ENCODE results near the gene TACR1. TPM values are rescaled to one million over a fixed set of nuclear protein-coding genes. Genes with fewer than 3 reads are reported as not detected.

The TACR1 gene
- polyA plus RNA-seq, 1 of the 3 experiments (the other 2 are of a cell fraction), result under 0.01 TPM

DNA sequence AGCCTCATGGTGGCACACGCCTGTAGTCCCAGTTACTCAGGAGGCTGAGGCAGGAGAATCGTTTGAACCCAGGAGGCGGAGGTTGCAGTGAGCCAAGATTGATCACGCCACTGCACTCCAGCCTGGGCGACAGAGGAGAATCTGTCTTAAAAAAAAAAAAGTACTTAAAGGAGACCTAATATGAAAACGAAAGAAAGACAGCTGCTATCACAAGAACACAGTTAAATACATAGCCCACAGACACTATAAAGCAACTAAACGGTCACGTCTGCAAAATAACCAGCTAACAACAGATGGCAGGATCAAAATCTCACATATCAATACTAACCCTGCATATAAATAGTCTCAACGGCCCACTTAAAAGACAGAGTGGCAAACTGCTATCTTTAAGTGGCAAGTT, 43.9 kb upstream of the TACR1 start:
- H3K4me1 ChIP-seq (ENCODE audit: control insufficient read depth in 1 of 2, insufficient read depth in 2 of 2, low read depth in 1 of 2, low read length in 1 of 2), result no peaks in the 10 kb centered on the region; a peak in 1 of 4 replicates
- H3K79me2 ChIP-seq (ENCODE audit: insufficient read depth), result no peaks in the 10 kb centered on the region
- TF ChIP-seq NRF1 (IDR thresholded peaks at IDR 0.05; ENCODE audit: low read depth, low read length), result no peak
- TF ChIP-seq, protein P1, sequence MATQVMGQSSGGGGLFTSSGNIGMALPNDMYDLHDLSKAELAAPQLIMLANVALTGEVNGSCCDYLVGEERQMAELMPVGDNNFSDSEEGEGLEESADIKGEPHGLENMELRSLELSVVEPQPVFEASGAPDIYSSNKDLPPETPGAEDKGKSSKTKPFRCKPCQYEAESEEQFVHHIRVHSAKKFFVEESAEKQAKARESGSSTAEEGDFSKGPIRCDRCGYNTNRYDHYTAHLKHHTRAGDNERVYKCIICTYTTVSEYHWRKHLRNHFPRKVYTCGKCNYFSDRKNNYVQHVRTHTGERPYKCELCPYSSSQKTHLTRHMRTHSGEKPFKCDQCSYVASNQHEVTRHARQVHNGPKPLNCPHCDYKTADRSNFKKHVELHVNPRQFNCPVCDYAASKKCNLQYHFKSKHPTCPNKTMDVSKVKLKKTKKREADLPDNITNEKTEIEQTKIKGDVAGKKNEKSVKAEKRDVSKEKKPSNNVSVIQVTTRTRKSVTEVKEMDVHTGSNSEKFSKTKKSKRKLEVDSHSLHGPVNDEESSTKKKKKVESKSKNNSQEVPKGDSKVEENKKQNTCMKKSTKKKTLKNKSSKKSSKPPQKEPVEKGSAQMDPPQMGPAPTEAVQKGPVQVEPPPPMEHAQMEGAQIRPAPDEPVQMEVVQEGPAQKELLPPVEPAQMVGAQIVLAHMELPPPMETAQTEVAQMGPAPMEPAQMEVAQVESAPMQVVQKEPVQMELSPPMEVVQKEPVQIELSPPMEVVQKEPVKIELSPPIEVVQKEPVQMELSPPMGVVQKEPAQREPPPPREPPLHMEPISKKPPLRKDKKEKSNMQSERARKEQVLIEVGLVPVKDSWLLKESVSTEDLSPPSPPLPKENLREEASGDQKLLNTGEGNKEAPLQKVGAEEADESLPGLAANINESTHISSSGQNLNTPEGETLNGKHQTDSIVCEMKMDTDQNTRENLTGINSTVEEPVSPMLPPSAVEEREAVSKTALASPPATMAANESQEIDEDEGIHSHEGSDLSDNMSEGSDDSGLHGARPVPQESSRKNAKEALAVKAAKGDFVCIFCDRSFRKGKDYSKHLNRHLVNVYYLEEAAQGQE (IDR thresholded peaks at IDR 0.05; ENCODE audit: low read depth, low read length), result no peak
- TF ChIP-seq FOXJ3 (CRISPR knock-in tag; IDR thresholded peaks at IDR 0.05), result no peak
- no peak overlapping the region for H3K27ac ChIP-seq (ENCODE audit: low read depth in 2 of 2, low read length in 1 of 2)
- no peak overlapping the region for H3K9ac ChIP-seq
- ChIA-PET CTCF (interaction anchor here (1.3 to 2.0 kb wide), 2 partner anchors 44 to 59 kb away, joined by 3 to 9 read pairs; partner anchors contain the start of gene TACR1), POLR2A (no interaction called here)
- no peak overlapping the region for H3K4me3 ChIP-seq (ENCODE audit: low read depth in 2 of 2, low read length in 1 of 2)
- H4K20me1 ChIP-seq (ENCODE audit: insufficient read depth), result no peaks in the 10 kb centered on the region
- DNase-seq, result no peak
- no peaks in the 10 kb centered on the region for H3K27me3 ChIP-seq (ENCODE audit: insufficient read depth)
- H3K9me2 ChIP-seq, result no peaks in the 10 kb centered on the region
- peaks cover 0 to 3% of the 10 kb centered on the region in 2 experiments for H3K36me3 ChIP-seq (replicated peaks in 1 of 2; ENCODE audit: control insufficient read depth in 1 of 2, insufficient read depth in 2 of 2, low read length in 1 of 2)
- 65% methylated on average over 9 of the region's 9 CpGs for WGBS (ENCODE audit: low lambda C conversion rate)
- H3K4me2 ChIP-seq, result no peak overlapping the region
- H3K9me3 ChIP-seq, result peaks cover 7% of the 10 kb centered on the region; the same call in 1 of the 2 replicates
- H2AFZ ChIP-seq (ENCODE audit: low read depth), result no peak overlapping the region
- no peaks in the 10 kb centered on the region for H3F3A ChIP-seq (replicated peaks; ENCODE audit: insufficient read depth)

- no peak overlapping the region for H3K4me2 ChIP-seq
- DNase-seq, result no peak
- WGBS (ENCODE audit: low lambda C conversion rate), result 55% methylated on average over 4 of the region's 4 CpGs
Measured at GRCh38 chr2:75241696-75242095, 42.4 kb upstream of the TACR1 start.

More at GRCh38 chr2:75241696-75242095, 42.4 kb upstream of the TACR1 start:
- no peaks in the 10 kb centered on the region for H3K27me3 ChIP-seq (ENCODE audit: insufficient read depth)
- H3K4me1 ChIP-seq (ENCODE audit: control insufficient read depth in 1 of 2, insufficient read depth in 2 of 2, low read depth in 1 of 2, low read length in 1 of 2), result no peaks in the 10 kb centered on the region; a peak in 1 of 4 replicates
- ChIA-PET POLR2A (no interaction called here), CTCF (interaction anchor here (0.8 to 2.0 kb wide), 3 partner anchors 42 to 322 kb away, joined by 3 to 9 read pairs (median 3); partner anchors contain the start of gene TACR1)
- no peak overlapping the region for H3K4me3 ChIP-seq (ENCODE audit: low read depth in 2 of 2, low read length in 1 of 2)
- TF ChIP-seq RFX5 (IDR thresholded peaks at IDR 0.05; ENCODE audit: low read length) (no peak), MEF2A (IDR thresholded peaks at IDR 0.05; ENCODE audit: borderline replicate concordance, low read depth) (no peak), SIN3A (IDR thresholded peaks at IDR 0.05; ENCODE audit: borderline replicate concordance, low read depth, low read length) (no peak), RAD21 (IDR thresholded peaks at IDR 0.05; ENCODE audit: low read length) (peak; percentile 23; the same call in 1 of the 2 replicates), CTCF (IDR thresholded peaks at IDR 0.05) (peak; percentile 34), SMC3 (IDR thresholded peaks at IDR 0.05; ENCODE audit: low read depth, low read length) (0 out of 2 replicates have a peak, but pooled peaks have one; percentile 13), TCF12 (IDR thresholded peaks at IDR 0.05) (no peak), TEAD4 (IDR thresholded peaks at IDR 0.05; ENCODE audit: borderline replicate concordance, insufficient read depth) (no peak), NFIC (IDR thresholded peaks at IDR 0.05; ENCODE audit: borderline replicate concordance) (no peak), GABPA (IDR thresholded peaks at IDR 0.05; ENCODE audit: low read depth) (no peak)
- TF ChIP-seq, protein P2, sequence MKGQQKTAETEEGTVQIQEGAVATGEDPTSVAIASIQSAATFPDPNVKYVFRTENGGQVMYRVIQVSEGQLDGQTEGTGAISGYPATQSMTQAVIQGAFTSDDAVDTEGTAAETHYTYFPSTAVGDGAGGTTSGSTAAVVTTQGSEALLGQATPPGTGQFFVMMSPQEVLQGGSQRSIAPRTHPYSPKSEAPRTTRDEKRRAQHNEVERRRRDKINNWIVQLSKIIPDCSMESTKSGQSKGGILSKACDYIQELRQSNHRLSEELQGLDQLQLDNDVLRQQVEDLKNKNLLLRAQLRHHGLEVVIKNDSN (IDR thresholded peaks at IDR 0.05; ENCODE audit: borderline replicate concordance, low read depth), result no peak
- H3K27ac ChIP-seq (ENCODE audit: low read depth in 2 of 2, low read length in 1 of 2), result no peak overlapping the region
- H2AFZ ChIP-seq (ENCODE audit: low read depth), result no peak overlapping the region
- H3K9me3 ChIP-seq, result peaks cover 7% of the 10 kb centered on the region; the same call in 1 of the 2 replicates
- H3K9ac ChIP-seq, result no peak overlapping the region
- H3K79me2 ChIP-seq (ENCODE audit: insufficient read depth), result no peaks in the 10 kb centered on the region
- H3K36me3 ChIP-seq (replicated peaks in 1 of 2; ENCODE audit: control insufficient read depth in 1 of 2, insufficient read depth in 2 of 2, low read length in 1 of 2), result peaks cover 0 to 3% of the 10 kb centered on the region in 2 experiments
- H4K20me1 ChIP-seq (ENCODE audit: insufficient read depth), result no peaks in the 10 kb centered on the region
- no peaks in the 10 kb centered on the region for H3K9me2 ChIP-seq
- no peaks in the 10 kb centered on the region for H3F3A ChIP-seq (replicated peaks; ENCODE audit: insufficient read depth)
